ENCODE data around the gene GARRE1.
"Not testable (repeated sequence)": the region's sequence is repeated elsewhere in the genome, so short reads cannot be mapped to it uniquely, and the experiment has no call there.

Gene GARRE1

DNA sequence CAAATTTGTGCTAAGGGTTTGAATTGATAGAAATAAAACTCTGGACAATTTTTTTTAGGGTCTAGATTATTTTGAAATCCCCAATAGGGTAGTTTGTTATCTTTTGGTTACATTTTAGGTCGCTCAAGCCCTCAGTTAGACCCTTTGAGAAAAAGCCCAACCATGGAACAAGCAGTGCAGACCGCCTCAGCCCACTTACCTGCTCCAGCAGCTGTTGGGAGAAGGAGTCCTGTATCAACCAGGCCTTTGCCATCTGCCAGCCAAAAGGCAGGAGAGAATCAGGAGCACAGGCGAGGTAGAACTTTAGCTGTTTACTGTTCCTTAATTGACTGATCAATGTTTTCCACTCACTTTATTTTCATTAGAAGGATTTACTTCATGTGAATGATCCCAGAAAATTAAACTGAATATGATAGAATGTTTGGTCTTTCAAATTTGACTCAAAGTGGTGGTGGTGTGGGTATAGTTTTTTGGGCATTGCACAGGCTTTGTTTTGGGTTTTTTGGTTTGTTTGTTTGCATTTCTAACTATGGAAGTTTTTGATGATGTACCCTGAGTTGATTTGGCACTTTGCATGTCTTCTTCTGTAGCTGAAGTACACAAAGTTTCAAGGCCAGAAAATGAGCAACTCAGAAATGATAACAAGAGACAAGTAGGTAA lies 39.2 kb upstream of the GARRE1 start:
- DNase-seq (ENCODE audit: low spot score): no peak
- in situ Hi-C loops (cut with MboI; ENCODE audit: low pct_unique_long_range_greater_than_20kb, low sequenced_read_pairs, unreplicated experiment): no loop called here
- TF ChIP-seq, protein P1, sequence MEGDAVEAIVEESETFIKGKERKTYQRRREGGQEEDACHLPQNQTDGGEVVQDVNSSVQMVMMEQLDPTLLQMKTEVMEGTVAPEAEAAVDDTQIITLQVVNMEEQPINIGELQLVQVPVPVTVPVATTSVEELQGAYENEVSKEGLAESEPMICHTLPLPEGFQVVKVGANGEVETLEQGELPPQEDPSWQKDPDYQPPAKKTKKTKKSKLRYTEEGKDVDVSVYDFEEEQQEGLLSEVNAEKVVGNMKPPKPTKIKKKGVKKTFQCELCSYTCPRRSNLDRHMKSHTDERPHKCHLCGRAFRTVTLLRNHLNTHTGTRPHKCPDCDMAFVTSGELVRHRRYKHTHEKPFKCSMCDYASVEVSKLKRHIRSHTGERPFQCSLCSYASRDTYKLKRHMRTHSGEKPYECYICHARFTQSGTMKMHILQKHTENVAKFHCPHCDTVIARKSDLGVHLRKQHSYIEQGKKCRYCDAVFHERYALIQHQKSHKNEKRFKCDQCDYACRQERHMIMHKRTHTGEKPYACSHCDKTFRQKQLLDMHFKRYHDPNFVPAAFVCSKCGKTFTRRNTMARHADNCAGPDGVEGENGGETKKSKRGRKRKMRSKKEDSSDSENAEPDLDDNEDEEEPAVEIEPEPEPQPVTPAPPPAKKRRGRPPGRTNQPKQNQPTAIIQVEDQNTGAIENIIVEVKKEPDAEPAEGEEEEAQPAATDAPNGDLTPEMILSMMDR (IDR thresholded peaks at IDR 0.05; ENCODE audit: extremely low read depth, insufficient read depth, missing control alignments): no peak

DNA sequence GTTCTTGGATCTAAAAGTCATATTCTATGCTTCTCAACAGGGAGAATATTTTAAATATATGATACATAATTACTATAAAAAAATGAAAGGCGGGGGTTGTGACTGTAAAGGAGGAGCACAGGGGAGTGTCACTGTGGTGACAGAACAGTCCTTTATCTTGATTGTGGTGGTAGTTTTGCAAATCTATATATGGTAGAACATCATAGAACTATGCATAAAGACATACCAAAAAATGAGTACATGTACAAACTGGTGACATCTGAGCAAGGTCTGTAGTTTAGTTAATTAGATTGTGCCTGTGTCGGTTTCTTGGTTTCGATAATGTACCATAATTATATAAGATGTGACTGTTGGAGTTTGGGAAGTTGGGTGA lies 38.7 kb upstream of the GARRE1 start:
- no peak for DNase-seq (ENCODE audit: low spot score)
- in situ Hi-C loops (cut with MboI; ENCODE audit: low pct_unique_long_range_greater_than_20kb, low sequenced_read_pairs, unreplicated experiment): no loop called here
- TF ChIP-seq, protein P1 (IDR thresholded peaks at IDR 0.05; ENCODE audit: extremely low read depth, insufficient read depth, missing control alignments): no peak

GRCh38 chr19:34216745-34217219 lies 37.6 kb upstream of the GARRE1 start:
- in situ Hi-C loops (cut with MboI; ENCODE audit: low pct_unique_long_range_greater_than_20kb, low sequenced_read_pairs, unreplicated experiment); DNase-seq (ENCODE audit: low spot score): not testable (repeated sequence)

DNA sequence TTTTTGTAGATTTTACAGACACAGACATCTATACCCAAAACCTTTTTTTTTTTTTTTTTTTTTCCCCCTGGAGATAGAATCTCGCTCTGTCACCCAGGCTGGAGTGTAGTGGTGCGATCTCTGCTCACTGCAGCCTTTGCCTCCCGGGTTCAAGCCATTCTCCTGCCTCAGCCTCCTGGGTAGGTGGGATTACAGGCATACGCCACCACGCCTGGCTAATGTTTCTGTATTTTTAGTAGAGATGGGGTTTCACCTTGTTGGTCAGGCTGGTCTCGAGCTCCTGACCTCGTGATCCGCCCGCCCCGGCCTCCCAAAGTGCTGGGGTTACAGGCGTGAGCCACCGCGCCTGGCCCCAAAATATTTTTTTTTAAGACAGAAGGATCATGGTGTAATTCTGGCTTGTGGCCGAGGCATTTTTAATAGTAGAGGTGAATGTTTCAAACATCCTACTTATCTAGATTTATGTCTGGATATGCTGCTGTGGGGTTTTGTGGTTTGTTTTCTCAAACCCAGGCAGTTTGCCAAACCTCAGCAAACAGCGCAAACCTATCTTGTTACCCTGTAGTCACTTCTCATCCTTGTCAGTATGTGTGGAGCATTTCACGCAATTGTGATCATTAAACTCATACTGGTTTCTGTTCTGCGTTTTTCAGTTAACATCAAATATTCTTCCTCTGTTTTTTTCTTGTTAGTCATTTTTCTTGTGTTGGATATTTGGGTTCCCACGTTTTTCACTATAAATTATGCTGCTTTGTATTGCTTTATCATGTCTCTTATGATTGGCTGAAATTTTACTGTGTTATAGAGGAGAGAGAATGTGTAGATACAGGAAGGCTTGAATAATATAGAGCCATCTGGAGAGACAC lies 36.2 kb upstream of the GARRE1 start:
- in situ Hi-C loops (cut with MboI; ENCODE audit: low pct_unique_long_range_greater_than_20kb, low sequenced_read_pairs, unreplicated experiment): no loop called here

DNA sequence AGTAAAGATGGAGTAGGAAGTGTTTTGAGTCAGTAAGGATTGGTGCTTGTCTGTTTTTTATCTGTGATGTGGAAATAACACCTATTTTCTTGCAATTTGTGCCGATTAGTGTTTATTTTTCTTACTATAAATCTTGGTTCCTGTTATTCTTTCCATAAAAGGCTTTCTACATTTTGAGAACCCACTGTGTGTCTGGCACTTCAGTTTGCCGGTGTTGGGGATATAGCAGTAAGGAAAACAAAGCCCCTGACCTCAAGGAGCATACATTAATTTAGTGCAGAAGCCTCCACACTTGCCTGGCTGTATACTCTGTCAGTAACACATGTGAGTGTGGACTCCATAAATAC lies 35.6 kb upstream of the GARRE1 start:
- in situ Hi-C loops (cut with MboI; ENCODE audit: low pct_unique_long_range_greater_than_20kb, low sequenced_read_pairs, unreplicated experiment): no loop called here
- TF ChIP-seq, protein P1 (IDR thresholded peaks at IDR 0.05; ENCODE audit: extremely low read depth, insufficient read depth, missing control alignments): no peak
- no peak for DNase-seq (ENCODE audit: low spot score)

More for the DNA sequence above, 36.2 kb upstream of the GARRE1 start:
- TF ChIP-seq, protein P1 (IDR thresholded peaks at IDR 0.05; ENCODE audit: extremely low read depth, insufficient read depth, missing control alignments): no peak
- peak; percentile 42 for DNase-seq (ENCODE audit: low spot score)

DNA sequence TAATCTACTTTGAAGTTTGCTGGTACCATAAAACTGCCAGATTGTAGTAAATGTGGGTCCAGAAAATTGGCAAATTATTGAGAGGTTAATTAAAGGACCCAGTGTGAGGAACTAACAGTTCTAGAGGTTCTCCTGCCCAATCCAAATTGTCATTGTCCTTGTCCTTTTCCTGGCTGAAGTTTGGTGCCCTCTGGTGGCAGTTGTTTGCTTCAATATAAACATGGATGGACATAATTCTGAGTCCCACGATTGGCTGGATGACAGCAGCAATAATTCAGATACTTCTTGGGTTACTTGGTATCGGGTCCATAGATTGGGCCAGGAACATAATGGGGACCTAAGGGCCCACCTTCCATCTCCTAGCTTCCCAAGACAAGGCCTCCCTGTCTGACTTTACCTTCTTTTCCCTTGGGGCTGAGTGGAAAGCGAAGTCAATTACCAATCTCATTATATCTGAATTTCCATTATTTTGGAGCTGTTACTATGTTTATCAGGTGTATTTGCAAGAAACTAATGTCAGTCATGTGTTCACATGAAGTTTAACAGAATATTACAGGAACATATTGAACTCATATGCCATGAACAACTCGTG lies 33.8 kb upstream of the GARRE1 start:
- TF ChIP-seq, protein P1 (IDR thresholded peaks at IDR 0.05; ENCODE audit: extremely low read depth, insufficient read depth, missing control alignments): peak; percentile 78
- peak; percentile 42 for DNase-seq (ENCODE audit: low spot score)
- in situ Hi-C loops (cut with MboI; ENCODE audit: low pct_unique_long_range_greater_than_20kb, low sequenced_read_pairs, unreplicated experiment): no loop called here

DNA sequence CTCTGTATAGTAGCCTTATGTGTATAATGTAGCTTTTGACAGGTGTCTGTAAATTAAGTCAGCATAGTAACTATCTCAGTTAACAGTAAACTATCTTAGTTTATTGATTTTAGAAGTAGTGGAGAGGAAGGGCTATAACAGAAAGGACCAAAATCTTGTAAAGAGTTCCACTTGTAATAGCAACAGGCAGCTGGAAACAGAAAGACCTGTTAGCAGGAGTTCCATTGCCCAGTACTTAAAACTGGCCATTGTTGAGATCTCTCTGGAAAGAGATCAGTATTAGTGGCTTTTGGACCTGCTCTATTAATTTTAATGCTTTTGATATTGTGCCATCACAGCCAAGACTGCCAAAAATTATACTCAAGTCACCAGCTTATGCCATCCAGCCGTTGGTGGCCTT lies 32.0 kb upstream of the GARRE1 start:
- TF ChIP-seq, protein P1 (IDR thresholded peaks at IDR 0.05; ENCODE audit: extremely low read depth, insufficient read depth, missing control alignments): no peak
- in situ Hi-C loops (cut with MboI; ENCODE audit: low pct_unique_long_range_greater_than_20kb, low sequenced_read_pairs, unreplicated experiment): no loop called here
- no peak for DNase-seq (ENCODE audit: low spot score)

Measured in GM13977 (cell line).